ENCODE data around the gene GNAO1.
A peak's percentile ranks its signal among the peaks of the same experiment; 100 is the strongest.
"Not testable (repeated sequence)": the region's sequence is repeated elsewhere in the genome, so short reads cannot be mapped to it uniquely, and the experiment has no call there.

GNAO1 gene

DNA sequence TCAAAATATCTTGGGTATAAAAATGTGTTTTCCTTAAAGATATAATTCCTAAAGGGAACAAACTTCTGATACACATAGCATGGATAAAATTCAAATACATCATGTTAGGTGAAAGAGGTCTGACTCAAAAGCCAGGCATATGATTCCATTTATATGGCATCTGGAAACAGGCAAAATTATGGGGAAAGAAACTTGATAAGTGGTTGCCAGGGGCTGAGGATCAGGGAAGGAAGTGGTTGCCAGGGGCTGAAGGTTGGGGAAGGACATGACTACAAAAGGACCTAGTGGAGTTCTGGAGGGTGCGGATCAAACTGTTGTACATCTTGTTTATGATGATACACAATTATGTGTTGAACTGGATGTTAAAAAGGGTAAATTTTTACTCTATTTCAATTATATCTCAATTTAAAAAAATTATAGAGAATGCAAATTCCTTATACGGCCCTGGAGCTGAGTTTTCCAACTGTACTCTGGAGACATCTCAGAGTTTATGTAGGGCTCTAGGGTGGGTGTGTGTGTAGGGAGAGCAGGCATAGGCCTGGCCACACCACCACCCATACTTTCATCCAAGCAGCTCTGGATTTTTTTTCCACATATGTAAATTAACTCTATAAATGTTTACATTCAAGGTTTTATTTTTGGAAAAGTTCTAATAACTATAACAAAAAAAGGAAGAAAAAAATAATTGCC lies 179.0 kb downstream of the GNAO1 start:
- DNase-seq: no peak

DNA sequence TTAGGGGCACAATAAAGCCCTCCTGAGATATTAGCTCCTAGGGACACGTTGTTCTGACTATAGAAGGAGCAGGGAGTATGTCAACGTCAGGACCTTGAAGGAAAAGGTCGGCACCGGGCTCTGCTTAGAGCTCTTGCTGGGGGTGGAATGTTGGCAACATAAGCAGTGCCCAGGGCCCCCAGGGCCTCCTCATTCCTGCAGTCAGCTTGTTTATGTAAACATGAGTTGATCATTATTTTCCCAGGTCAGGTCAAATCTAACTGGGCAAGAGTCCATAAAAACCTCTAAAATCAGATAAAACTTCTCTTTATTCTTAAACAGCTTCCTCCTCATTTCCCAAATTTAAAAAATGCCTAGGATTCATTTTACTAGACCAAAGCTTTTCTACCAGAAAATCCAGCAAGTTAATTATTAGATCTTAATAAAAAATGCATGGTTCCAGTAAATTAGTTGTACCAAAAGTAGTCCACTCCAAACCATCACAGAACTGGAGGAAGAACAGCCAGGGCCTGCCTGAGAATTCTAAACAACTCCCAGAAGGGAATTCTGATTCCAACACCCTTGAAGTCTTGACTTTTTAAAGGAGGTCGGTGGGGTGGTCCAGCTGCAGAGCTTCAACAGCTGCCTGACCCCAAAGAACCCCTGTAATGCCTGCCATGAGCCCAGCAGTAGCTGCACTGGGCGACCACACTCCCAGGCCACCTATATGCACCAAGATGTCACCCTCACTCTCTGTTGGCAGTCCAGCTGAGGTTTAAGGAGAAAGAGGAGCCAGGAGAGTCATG lies 179.8 kb downstream of the GNAO1 start:
- no peak for DNase-seq

DNA sequence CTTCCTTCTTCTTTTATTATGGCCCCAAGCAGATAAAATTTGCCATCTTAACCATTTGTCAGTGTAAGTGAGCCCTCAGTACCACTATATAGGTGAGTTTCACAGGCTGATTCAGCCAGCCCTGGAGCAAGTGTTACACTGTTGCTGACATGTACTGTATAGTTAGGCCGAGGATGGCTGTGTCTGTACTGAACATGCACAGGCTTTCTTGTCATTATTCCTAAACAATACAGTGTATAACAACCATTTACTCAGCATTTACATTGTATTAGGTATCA lies 180.3 kb downstream of the GNAO1 start:
- no peak for DNase-seq

DNA sequence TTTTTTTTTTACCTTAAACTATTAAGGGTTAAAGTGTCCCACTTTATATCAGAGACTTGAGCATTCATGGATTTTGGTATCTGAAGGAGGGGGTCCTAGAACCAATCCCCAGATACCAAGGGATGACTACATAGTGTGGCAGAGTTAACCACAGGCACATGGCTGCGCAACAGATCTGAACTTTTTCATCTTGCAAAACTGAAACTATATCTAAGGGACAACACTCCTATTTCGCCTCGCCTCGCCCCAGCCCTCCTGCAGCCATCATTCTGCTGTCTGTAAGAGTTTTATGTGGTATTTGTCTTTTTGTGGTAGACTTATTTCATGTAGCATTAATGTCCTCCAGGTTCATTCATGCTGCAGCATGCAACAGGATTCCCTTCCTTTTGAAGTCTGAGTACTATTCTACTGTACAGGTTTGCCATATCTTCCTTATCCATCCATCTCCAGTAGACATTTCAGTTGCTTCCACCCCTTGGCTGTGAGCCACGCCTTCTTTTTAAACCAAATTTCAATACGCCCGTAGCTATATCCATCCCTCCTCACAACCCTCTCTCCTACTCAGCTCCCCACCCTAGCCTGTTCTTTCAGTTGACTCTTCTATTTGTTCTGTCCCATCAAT lies 180.8 kb downstream of the GNAO1 start:
- no peak for DNase-seq

DNA sequence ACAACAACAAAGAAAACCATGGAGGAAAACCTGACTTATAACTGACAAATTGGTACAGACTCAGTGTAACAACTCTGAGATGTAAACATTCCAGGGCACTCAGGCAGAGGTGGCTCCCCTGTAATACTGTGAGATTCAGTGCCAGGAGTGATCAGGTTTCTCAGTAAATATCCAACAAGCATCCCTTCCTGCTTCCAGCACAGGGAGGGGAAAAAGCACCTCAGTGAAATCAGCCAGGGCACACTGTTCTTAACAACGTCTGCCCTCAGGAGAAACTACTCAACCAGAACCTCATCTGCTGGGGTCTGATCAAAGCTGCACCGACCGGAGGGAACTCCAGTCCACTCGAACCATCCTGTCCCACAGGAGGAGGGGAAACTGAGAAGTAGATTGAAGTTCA lies 181.7 kb downstream of the GNAO1 start:
- peak; percentile 14 for DNase-seq

DNA sequence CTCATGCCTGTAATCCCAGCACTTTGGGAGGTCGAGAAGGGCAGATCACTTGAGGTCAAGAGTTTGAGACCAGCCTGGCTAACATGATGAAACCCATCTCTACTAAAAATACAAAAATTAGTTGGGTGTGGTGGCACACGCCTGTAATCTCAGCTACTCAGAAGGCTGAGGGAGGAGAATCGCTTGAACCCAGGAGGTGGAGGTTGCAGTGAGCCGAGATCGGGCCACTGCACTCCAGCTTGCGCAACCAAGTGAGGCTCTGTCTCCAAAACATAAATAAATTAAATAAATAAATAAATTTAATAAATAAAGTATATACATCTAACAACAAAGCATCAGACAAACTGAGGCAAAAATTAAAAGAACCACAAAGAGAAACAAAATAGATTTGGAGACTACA lies 184.5 kb downstream of the GNAO1 start:
- not testable (repeated sequence) for DNase-seq

DNA sequence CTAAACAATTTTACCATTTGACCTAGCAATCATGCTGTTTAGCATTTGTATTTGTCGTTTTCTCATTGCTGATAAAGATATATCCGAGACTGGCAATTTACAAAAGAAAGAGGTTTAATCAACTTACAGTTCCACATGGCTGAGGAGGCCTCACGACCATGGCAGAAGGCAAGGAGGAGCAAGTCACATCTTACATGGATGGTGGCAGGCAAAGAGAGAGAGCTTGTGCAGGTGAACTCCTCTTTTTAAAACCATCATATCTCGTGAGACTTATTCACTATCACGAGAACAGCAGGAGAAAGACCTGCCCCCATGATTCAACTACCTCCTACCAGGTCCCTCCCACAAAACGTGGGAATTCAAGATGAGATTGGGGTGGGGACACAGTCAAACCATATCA lies 187.8 kb downstream of the GNAO1 start:
- DNase-seq: not testable (repeated sequence)

DNA sequence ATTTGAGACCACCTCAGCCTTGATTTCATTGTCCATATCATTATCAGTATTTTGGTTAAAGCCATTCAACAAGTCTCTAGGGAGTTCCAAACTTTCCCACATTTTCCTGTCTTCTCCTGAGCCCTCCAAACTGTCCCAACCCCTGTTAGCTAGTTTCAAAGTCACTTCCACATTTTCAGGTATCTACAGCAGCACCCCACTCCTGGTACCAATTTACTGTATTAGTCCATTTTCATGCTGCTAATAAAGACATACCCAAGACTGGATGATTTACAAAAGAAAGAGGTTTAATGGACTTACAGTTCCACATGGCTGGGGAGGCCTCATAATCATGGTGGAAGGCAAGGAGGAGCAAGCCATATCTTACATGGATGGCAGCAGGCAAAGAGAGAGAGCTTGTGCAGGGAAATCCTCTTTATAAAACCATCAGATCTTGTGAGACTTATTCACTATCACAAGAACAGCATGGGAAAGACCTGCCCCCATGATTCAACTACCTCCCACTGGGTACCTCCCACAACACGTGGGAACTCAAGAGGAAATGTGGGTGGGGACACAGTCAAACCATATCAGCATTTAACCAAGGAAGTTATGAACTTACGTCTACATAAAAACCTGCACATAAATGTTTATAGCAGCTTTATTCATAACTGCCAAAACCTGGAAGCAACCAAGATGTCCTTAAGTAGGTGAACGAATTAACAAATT lies 189.6 kb downstream of the GNAO1 start:
- not testable (repeated sequence) for DNase-seq

DNA sequence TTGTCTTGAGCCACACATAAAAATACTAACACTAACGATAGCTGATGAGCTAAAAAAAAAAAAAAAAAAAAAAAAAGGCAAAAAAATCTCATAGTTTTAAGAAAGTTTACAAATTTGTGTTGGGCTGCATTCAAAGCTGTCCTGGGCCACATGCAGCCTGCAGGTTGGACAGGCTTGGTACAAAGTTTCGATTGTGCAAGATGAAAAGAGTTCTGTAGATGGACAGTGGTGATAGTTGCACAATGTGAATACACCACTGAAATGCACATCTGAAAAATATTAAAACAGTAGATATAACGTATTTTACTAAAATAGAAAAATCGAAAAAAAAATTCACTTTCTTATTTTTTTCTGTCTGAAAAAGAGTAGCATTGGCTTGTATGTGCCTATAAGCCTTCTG lies 191.2 kb downstream of the GNAO1 start:
- no peak for DNase-seq

DNA sequence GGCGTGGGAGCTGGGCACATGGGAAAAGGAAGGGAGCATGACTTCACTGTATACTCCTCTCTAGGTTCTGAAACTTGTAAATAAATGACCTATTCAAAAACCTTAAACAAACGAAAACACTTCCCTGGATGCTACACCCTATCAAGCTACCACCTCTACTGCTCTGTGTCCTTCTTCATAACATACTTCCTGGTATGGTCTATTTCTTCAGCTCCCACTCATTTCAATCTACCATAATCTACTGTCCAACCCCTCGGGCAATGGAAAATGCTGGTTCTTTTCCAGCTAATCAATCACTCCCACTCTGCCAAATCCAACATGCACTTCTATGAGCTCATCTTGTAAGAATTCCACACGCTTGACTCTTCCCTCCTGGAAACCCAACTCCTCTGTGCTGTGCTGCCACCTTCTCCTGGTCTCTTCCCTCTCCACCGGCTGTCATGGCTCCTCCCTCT lies 191.6 kb downstream of the GNAO1 start:
- DNase-seq: no peak

DNA sequence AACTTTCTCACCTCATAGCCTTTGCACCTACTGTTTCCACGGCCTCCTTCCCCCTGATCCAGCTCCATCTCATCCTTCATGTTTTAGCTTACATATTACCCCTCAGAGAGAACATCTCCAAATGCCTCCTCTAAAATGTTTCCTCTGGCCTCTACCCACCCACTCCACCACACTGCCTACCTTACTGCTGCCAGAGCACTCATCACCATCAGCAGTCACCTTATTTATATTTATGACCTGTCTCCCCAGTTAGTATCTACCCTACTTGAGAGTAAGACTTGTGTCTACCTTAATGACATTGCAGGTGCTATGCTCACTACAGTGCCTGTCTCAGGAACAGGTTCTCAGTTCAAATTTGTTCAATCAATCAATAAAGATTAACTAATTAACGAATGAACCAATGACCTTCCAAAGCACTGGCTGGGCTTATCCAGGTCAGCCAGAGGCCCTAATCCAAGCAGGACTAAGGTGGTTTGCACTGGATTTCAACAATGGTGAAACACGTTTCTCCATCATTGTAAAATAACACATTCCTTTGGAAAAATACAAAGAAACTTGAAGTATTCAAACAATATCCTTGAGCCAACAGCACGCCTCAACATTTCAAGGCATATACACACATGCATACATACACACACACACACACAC lies 192.9 kb downstream of the GNAO1 start:
- DNase-seq: no peak

DNA sequence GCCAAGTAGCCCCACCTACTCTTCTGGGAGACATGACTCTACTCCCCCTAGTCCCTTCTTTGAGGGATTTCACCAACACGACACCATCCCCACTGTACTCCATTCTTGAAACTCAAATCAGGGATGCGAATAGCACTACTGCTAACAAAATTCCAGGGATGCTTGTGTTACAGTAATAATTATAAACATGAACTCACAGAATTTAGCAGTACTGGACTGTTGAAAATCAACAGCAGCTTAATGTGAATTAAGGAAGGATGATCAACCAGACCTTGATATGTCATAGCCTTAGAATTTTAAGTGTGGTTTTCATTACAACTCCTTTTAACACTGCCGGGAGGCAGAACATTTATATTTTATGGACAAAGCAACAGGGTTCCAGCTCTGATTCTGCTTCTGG lies 196.1 kb downstream of the GNAO1 start:
- no peak for DNase-seq

DNA sequence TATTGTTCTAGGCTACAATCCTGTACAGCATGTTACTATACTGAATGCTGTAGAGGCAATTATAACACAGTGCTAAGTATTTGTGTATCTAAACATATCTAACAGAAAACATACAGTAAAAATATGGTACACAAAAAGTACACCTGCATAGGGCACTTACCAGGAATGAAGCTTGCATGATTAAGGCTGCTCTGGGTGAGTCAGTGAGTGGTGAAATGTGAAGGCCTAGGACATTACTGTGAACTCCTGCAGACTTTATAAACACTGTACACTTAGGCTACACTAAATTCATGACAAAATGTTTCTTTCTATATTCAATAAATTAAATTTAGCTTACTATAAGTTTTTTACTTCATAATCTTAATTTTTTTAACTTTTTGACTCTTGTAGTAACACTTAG lies 196.9 kb downstream of the GNAO1 start:
- DNase-seq: no peak

DNA sequence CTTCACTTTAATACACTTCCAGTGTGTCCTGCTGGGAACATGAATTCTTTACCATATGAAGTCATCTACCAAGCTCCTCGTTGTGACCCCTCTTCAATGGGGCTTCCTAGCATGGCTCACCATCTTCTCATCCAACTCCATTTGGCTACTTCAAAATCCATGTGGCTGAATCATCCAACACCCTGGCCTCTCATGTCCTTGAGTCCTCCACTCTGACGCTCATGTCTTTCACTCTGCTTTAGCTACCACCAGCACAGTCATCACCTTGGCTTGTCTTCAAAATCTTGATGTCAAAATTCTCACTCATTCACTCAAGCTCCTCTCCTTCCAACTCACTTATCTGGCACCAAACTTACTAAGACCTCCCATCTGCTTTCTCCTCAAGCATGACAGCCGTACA lies 198.3 kb downstream of the GNAO1 start:
- DNase-seq: no peak

DNA sequence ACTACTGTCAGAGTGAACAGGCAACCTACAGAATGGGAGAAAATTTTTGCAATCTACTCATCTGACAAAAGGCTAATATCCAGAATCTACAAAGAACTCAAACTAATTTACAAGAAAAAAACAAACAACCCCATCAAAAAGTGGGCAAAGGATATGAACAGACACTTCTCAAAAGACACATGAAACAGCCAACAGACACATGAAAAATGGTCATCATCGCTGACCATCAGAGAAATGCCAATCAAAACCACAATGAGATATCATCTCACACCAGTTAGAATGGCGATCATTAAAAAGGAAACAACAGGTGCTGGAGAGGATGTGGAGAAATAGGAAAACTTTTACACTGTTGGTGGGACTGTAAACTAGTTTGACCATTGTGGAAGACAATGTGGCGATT lies 205.4 kb downstream of the GNAO1 start:
- DNase-seq: not testable (repeated sequence)

DNA sequence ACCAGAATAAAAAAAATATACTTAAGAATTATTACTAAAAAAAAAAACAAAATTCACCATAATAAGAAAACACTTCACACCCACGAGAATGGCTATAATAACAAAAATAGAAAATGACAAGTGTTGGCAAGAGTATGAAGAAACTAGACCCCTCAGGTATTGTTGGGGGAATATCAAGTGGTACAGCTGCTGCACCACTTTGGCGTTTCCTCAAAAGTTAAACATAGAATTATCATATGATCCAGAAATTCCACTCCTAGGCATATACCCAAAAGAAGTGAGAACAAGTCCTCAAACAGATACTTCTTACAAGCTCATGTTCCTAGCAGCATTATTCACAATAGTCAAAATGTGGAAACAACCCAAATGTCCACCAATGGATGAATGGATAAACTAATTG lies 207.8 kb downstream of the GNAO1 start:
- DNase-seq: no peak

DNA sequence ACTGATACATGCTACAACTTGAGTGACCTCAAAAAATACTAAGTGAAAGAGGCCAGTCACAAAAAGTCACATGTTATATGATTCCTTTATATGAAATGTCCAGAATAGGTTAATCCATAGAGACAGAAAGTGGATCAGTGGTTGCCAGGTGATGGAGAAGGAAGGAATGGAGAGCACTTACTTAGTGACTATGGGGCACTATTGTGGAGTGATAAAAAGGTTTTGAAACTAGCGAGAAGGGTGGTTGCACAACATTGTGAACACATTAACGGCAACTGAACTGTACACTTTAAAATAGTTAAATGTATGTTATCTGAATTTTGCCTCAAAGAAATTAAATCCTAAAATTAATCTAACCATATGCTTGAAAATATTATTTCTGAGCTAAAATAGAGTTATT lies 208.2 kb downstream of the GNAO1 start:
- no peak for DNase-seq

DNA sequence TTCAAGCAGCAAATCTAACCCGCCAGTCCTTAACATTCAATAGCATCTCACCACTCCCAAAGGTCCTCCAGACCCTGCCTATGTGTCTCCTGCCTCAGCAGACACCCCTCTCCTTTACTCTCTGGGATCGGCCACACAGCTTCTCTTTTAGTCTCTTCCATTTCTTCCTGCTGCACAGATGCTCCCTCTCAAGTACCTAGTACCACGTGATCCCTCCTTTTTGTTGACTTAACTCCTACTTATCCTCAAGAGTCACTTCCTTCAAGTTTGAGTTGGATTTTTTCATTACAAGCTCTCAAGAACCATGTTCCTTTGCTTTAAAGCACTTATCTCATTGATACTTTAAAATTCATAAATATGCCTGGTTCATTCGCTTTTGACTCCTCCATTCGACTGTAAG lies 209.2 kb downstream of the GNAO1 start:
- DNase-seq: peak; percentile 82

DNA sequence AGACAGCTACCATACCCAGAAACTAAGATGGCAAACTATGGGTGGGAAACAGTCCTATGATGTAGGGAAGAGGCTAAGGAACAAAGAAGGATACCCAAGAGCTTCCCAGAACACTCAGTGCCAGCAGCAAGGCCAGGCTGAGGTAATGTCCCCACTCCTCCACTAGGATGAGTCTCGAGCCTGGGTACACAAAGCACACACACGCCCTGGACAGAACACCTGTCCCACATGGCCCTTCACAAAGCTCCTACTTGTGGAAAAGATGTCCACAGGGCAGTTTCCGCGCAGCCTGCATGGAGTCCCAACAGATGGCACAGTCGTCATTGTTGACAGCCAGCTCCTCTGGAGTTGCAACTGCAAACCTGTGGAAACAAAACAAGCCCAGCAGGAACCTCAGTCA lies 210.2 kb downstream of the GNAO1 start:
- DNase-seq: no peak

DNA sequence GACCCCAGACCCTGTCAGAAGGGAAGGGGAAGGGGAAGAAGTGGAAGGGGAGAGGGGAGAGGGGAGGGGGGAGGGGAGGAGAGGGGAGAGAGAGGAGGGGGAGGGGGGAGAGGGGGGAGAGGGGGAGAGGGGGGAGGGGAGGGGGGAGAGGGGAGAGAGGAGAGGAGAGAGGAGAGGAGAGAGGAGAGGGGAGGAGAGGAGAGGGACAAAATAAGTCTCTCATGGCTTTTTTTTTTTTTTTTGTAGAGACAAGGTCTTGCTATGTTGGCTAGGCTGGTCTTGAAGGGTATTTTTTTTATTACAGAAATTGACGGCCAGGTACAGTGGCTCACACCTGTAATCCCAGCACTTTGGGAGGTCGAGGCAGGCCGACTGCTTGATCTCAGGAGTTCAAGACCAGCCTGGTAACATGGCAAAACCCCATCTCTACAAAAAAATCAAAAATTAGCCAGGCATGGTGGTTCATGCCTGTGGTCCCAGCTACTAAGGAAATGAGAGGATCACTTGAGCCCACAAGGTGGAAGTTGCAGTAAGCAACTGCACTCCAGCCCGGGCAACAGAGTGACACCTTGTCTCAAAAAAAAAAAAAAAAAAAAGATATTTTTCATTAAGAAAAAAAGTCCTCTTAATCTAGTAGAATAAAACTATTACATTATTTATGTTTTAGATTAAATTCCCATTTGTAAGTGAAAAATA lies 214.8 kb downstream of the GNAO1 start:
- no peak for DNase-seq
